LNCaP clone FGC (cell line): ENCODE measurements around the gene SLC45A1.

Experiments used
- DNase-seq: peaks from one replicate; pipeline ENCODE4 v3.0.0-alpha.2; 2011; ENCODE audit warnings: low read depth
- H3K4me3 ChIP-seq: 2 replicates; pipeline ENCODE4 v1.5.1; 2011; ENCODE audit warnings: mild to moderate bottlenecking, low read depth, low read length, control low read depth
- CTCF ChIP-seq: IDR thresholded peaks from 2 replicates; pipeline ENCODE4 v1.5.1; 2012; ENCODE audit warnings: mild to moderate bottlenecking; ENCODE audit not compliant: control insufficient read depth, insufficient read depth; ENCODE audit errors: extremely low read depth

Gene SLC45A1

DNA sequence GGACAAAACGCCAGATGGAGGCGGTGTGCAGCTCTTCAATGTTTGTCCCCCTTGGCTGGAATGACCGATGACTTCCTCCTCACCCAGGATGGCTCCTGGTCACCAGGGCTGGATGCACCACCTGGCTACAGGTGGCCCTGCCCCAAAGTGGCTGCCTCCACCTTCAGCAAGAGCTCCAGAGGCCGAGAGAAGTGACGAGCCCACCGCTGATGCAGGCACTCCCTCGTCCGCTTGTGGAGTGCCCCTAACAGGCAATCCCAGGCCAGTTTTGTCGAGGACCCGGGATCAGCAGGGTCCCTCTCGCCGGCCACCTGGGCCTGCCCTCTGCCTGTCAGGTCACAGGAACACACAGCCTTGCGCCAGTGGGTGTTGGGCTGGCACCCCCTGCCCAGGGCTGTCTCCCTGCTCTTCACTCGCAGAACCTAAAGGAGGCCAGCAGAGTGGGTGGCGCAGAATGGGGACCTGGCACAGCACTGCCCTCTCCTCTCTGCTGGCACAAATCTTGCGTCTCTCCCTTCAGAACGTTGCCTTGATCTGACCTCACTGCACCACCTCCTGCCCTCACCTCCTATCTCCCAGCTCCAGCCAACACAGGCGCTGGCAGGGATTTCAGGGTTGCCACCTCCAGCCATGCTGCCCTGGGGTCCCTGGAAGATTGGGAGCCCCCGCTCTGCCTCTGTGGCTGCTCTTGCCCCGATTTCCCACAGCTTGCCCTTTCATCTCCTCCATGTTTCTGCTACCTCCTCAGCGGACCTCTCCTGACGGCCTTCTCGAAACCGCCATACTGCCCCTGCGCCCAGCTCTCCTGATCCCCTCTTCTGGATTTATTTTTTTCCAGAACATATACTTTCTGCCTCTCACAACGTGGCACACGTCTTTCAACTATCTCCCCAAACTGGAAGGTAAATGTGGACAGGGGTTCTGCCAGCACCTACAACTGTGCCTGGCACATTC, 38.6 kb downstream of the SLC45A1 start:
- DNase-seq, result no peak
- TF ChIP-seq CTCF, result no peak
- H3K4me3 ChIP-seq, result no peak overlapping the region

DNA sequence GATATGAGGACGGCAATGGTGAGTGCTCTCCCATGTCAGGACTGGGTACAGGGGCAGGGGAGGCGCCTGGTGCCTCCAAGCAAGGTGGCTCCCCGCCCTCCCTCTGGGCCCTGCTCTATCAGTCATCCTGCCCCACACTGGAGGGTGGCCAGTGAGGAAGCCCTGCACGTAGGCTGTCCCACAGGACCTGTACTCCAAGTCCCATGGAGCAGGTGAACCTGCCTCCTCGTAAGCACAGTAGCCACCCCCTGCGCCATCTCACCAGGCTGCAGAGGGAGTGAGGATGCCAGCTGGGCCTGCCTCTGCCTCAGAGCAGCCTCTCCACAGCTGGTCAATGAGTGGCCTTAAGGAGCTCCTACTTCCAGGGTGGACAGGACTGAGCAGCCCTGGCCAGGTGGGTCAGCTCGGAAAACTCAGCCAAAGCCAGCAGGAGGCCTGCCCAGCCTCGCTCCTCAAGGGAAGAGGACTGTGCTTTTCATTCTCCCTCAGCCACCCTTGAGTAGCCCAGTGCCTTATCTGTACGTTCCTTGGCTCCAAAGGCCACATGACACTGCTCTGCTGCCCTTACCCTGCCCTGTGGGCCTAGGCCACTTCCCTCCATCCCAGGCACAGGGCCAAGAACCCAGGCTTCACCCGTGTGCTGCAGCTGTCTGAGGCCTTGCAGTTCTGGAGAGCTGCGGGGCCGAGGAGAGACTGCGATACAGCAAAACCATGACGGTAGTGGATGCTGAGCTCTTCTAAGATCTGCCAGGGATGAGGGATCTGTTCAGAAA, 39.6 kb downstream of the SLC45A1 start:
- no peak for TF ChIP-seq CTCF
- no peak overlapping the region for H3K4me3 ChIP-seq
- DNase-seq, result no peak

DNA sequence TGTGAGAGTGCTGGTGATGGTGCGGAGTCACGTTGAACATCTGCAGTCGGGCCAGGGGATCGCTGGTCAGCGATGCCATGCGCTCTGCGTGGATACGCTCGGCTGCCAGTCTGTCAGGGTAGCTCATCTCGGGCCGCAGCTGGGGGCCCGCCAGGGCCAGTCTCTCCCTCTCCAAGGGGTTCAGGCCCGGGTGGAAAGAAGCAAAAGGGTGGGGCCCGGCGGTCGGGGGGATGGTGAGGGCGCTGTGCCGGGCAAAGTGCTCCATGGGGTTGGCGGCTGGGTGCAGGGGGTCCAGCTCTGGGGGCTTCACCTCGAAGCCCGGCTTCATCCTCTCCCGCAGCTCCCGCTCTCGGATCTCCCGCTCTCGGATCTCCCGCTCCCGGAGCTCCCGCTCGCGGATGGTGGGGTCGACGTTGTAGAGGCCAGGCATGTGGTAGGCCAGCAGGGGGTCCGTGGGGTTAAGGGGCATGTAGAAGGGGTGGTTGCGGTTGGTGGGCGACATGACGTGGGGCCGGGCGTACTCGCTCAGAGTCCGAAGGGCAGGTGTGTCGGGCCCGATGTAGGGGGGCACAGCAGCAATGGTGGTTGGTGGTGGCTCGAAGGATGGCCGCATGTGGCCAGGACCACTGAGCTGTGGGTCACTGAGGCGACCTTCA, 40.5 kb downstream of the SLC45A1 start:
- TF ChIP-seq CTCF, result no peak
- no peak overlapping the region for H3K4me3 ChIP-seq
- no peak for DNase-seq

- no peak overlapping the region for H3K4me3 ChIP-seq
- no peak for TF ChIP-seq CTCF
- DNase-seq, result no peak
Measured at GRCh38 chr1:8358897-8359616, 41.1 kb downstream of the SLC45A1 start.

GRCh38 chr1:8359617-8360481, 41.9 kb downstream of the SLC45A1 start:
- no peak for TF ChIP-seq CTCF
- no peak for DNase-seq
- H3K4me3 ChIP-seq, result no peak overlapping the region
